HCT116 (cell line): Measurements from ENCODE around the gene PLK5. TPM values are rescaled to one million over a fixed set of nuclear protein-coding genes. Genes with fewer than 3 reads are reported as not detected.

Source experiments
- ATAC-seq: fragments of 200-7000 bp; cut with Tn5 transposase; 2 replicates; pipeline ENCODE4 v1.9.1; 2020; ENCODE audit warnings: mild to moderate bottlenecking, moderate library complexity
- BruUV-seq: library from RNA; stranded (reverse); fragments of 400-500 nt; replicated peaks from 2 replicates; lab custom pipeline; 2021; lab: Mats Ljungman, UMichigan
- CTCF ChIA-PET: fragments of 300-600 bp; sonication (Branson Sonifier 250); formaldehyde crosslinking; loops from one replicate; lab custom pipeline; 2021; ENCODE audit warnings: antibody characterized with exemption; lab: Charles Lee
- POLR2A ChIA-PET: fragments of 300-600, 350-600 bp; sonication (Branson Sonifier 250); formaldehyde crosslinking; loops from one replicate; lab custom pipeline; 2021; ENCODE audit warnings: antibody characterized with exemption; lab: Charles Lee
- RAD21 ChIA-PET, 2 experiments: fragments of 300-600 bp; sonication (Branson Sonifier 250); formaldehyde crosslinking; loops; one replicate each; lab custom pipeline; 2023; ENCODE audit warnings: low total read pairs in 2 of 2; ENCODE audit not compliant: uncharacterized antibody in 2 of 2, unreplicated experiment in 2 of 2, low non-redundant PET in 1 of 2; lab: Charles Lee
- DNase-seq: peaks from one replicate; pipeline ENCODE4 v3.0.0-alpha.2; 2010; ENCODE audit warnings: low read depth, low spot score
- H2AFZ ChIP-seq: fragments of 200-600 bp; shearing (Covaris generic), sonication (generic); 2 replicates; pipeline ENCODE4 v1.6.1; 2017; ENCODE audit warnings: low read depth, mixed run types, mixed read lengths, antibody characterized with exemption, low read length; ENCODE audit not compliant: poor library complexity, severe bottlenecking
- H3K27ac ChIP-seq: 2 replicates; pipeline ENCODE4 v1.5.1; 2012; ENCODE audit warnings: low read depth, low read length
- H3K27me3 ChIP-seq: fragments of 200-600 bp; sonication (generic); 2 replicates; pipeline ENCODE4 v1.6.1; 2016; ENCODE audit warnings: mixed run types, low read length, mixed read lengths; ENCODE audit not compliant: insufficient read depth
- H3K36me3 ChIP-seq, 2 experiments: fragments of 200-500 bp in 1 of 2; fragments of 200-600 bp in 1 of 2; sonication (Bioruptor generic) in 1 of 2; sonication (generic) in 1 of 2; 2 replicates each; pipeline versions ENCODE4 v1.5.1 to v1.6.1; 2014 to 2016; ENCODE audit warnings: low read length in 2 of 2, inconsistent platforms in 1 of 2, mixed read lengths in 1 of 2, mixed run types in 1 of 2; ENCODE audit not compliant: insufficient read depth in 2 of 2, control insufficient read depth in 1 of 2
- H3K4me1 ChIP-seq, 2 experiments: fragments of 200-600 bp in 1 of 2; sonication (generic) in 1 of 2; 2 replicates each; pipeline versions ENCODE4 v1.5.1 to v1.6.1; 2012 to 2017; ENCODE audit warnings: low read length in 2 of 2, inconsistent platforms in 1 of 2, mild to moderate bottlenecking in 1 of 2, mixed read lengths in 1 of 2, mixed run types in 1 of 2, moderate library complexity in 1 of 2; ENCODE audit not compliant: insufficient read depth in 2 of 2, control insufficient read depth in 1 of 2
- H3K4me2 ChIP-seq: fragments of 200-600 bp; sonication (generic); 2 replicates; pipeline ENCODE4 v1.6.1; 2017; ENCODE audit warnings: mixed run types, low read length, mixed read lengths
- H3K4me3 ChIP-seq, 2 experiments: fragments of 200-600 bp in 1 of 2; sonication (generic) in 1 of 2; replicated peaks in 1 of 2; 2 replicates each; pipeline ENCODE4 v1.5.1; 2011 to 2016; ENCODE audit warnings: low read length in 2 of 2, control low read depth in 1 of 2, low read depth in 1 of 2, mild to moderate bottlenecking in 1 of 2, mixed read lengths in 1 of 2, mixed run types in 1 of 2
- H3K79me2 ChIP-seq: fragments of 200-600 bp; sonication (generic); 2 replicates; pipeline ENCODE4 v1.6.1; 2017; ENCODE audit warnings: mild to moderate bottlenecking, mixed run types, low read length, moderate library complexity, mixed read lengths; ENCODE audit not compliant: insufficient read depth
- H3K9ac ChIP-seq: fragments of 200-600 bp; sonication (generic); 2 replicates; pipeline ENCODE4 v1.6.1; 2016; ENCODE audit warnings: low read length, mixed read lengths
- H3K9me2 ChIP-seq: fragments of 200-600 bp; sonication (generic), shearing (Covaris generic); 2 replicates; pipeline ENCODE4 v1.6.1; 2017; ENCODE audit warnings: mixed run types, mild to moderate bottlenecking, moderate library complexity; ENCODE audit not compliant: insufficient read depth
- H3K9me3 ChIP-seq, 2 experiments: fragments of 200-500 bp in 1 of 2; fragments of 200-600 bp in 1 of 2; sonication (Bioruptor generic) in 1 of 2; sonication (generic) in 1 of 2; 2 replicates each; pipeline ENCODE4 v1.6.1; 2014 to 2017; ENCODE audit warnings: low read length in 2 of 2, mixed read lengths in 2 of 2, inconsistent platforms in 1 of 2, low read depth in 1 of 2, mild to moderate bottlenecking in 1 of 2, mixed run types in 1 of 2, moderate library complexity in 1 of 2; ENCODE audit not compliant: control insufficient read depth in 1 of 2, insufficient read depth in 1 of 2
- H4K20me1 ChIP-seq: fragments of 200-600 bp; sonication (generic), shearing (Covaris generic); 2 replicates; pipeline ENCODE4 v1.6.1; 2017; ENCODE audit warnings: mixed run types, mild to moderate bottlenecking, moderate library complexity; ENCODE audit not compliant: insufficient read depth
- CEBPB ChIP-seq: IDR thresholded peaks from 2 replicates; pipeline ENCODE4 v1.6.1; 2012; ENCODE audit warnings: low read depth
- EGR1 ChIP-seq: IDR thresholded peaks from 2 replicates; pipeline ENCODE4 v1.6.1; 2012; ENCODE audit warnings: low read depth
- ELF1 ChIP-seq: IDR thresholded peaks from 2 replicates; pipeline ENCODE4 v1.6.1; 2012; ENCODE audit warnings: low read depth, borderline replicate concordance
- EZH2 ChIP-seq: fragments of 200-600 bp; sonication (generic); IDR thresholded peaks from 2 replicates; pipeline ENCODE4 v1.6.1; 2017; ENCODE audit warnings: antibody characterized with exemption, mixed run types
- POLR2A ChIP-seq: IDR thresholded peaks from 2 replicates; pipeline ENCODE4 v1.7.0; 2011; ENCODE audit warnings: borderline replicate concordance; ENCODE audit not compliant: insufficient read depth, insufficient read length; ENCODE audit errors: extremely low read depth
- POLR2AphosphoS5 ChIP-seq: IDR thresholded peaks from 2 replicates; pipeline ENCODE4 v1.6.1; 2011; ENCODE audit warnings: mild to moderate bottlenecking, low read depth, low read length, moderate library complexity
- SIN3A ChIP-seq: IDR thresholded peaks from 2 replicates; pipeline ENCODE4 v1.6.1; 2012; ENCODE audit warnings: low read depth
- SP1 ChIP-seq: IDR thresholded peaks from 2 replicates; pipeline ENCODE4 v1.6.1; 2012; ENCODE audit warnings: low read depth
- SRF ChIP-seq: IDR thresholded peaks from 2 replicates; pipeline ENCODE4 v1.6.1; 2012; ENCODE audit warnings: low read depth
- TCF7L2 ChIP-seq: IDR thresholded peaks from 2 replicates; pipeline ENCODE4 v1.7.0; 2011; ENCODE audit warnings: borderline replicate concordance, inconsistent platforms; ENCODE audit not compliant: insufficient read depth, insufficient read length; ENCODE audit errors: extremely low read depth
- YY1 ChIP-seq: IDR thresholded peaks from 2 replicates; pipeline ENCODE4 v1.6.1; 2011; ENCODE audit warnings: low read length, low read depth, moderate library complexity, mild to moderate bottlenecking; ENCODE audit not compliant: insufficient replicate concordance; ENCODE audit errors: extremely low read depth
- ZBTB33 ChIP-seq: IDR thresholded peaks from 2 replicates; pipeline ENCODE4 v1.6.1; 2011; ENCODE audit warnings: mild to moderate bottlenecking, low read length, moderate library complexity; ENCODE audit not compliant: insufficient replicate concordance; ENCODE audit errors: extremely low read depth
- ZFX ChIP-seq: fragments of 450-650 bp; IDR thresholded peaks from 2 replicates; pipeline ENCODE4 v1.6.1; 2017
- ZNF274 ChIP-seq: fragments of 200-500 bp; sonication (Bioruptor generic); IDR thresholded peaks from 2 replicates; pipeline ENCODE4 v1.6.1; 2014; ENCODE audit warnings: mild to moderate bottlenecking, low read depth, low read length, inconsistent platforms
- intact Hi-C: fragments of 100-400 bp; cut with micrococcal nuclease; formaldehyde crosslinking; loops from 2 replicates; pipeline ENCODE4 v1.10.0; 2022
- total RNA-seq: library from RNA; stranded (reverse); gene quantifications from one replicate; pipeline ENCODE4 v1.2.1, GENCODE V29; 2021; ENCODE audit not compliant: unreplicated experiment
- TF ChIP-seq, protein P1 (sequence below): IDR thresholded peaks from 2 replicates; pipeline ENCODE4 v1.6.1; 2012; ENCODE audit warnings: low read depth

The PLK5 gene
- total RNA-seq, 1 experiment from 2014 or later: not detected

GRCh38 chr19:1482361-1483130, 41.3 kb upstream of the PLK5 start:
- intact Hi-C loops: no loop called here
- ChIA-PET RAD21 (no interaction called here), POLR2A (no interaction called here), CTCF (interaction anchor here (0.8 kb wide), 1 partner anchor 8 kb away, joined by 3 read pairs; the partner anchor contains the start of gene REEP6)
- H4K20me1 ChIP-seq: no peaks in the 10 kb centered on the region
- H3K36me3 ChIP-seq: no peaks in the 10 kb centered on the region; a peak in 1 of 4 replicates
- no peaks in the 10 kb centered on the region for H3K9me2 ChIP-seq
- DNase-seq: no peak
- H3K4me2 ChIP-seq: no peak overlapping the region
- H3K9ac ChIP-seq: no peak overlapping the region
- peaks cover 2 to 15% of the 10 kb centered on the region in 2 experiments; a peak in 3 of 4 replicates for H3K4me1 ChIP-seq
- ATAC-seq: no peak
- no peaks in the 10 kb centered on the region for H3K27me3 ChIP-seq
- TF ChIP-seq TCF7L2: no peak
- TF ChIP-seq ZBTB33: no peak
- no peak for TF ChIP-seq POLR2AphosphoS5
- no peak for TF ChIP-seq YY1
- TF ChIP-seq ZFX: no peak
- no peak for TF ChIP-seq POLR2A
- no peak for TF ChIP-seq SIN3A
- no peak for TF ChIP-seq SP1
- TF ChIP-seq EZH2: no peak
- no peak for TF ChIP-seq ELF1
- no peak for TF ChIP-seq CEBPB
- TF ChIP-seq EGR1: no peak
- TF ChIP-seq ZNF274: no peak
- TF ChIP-seq, protein P1, sequence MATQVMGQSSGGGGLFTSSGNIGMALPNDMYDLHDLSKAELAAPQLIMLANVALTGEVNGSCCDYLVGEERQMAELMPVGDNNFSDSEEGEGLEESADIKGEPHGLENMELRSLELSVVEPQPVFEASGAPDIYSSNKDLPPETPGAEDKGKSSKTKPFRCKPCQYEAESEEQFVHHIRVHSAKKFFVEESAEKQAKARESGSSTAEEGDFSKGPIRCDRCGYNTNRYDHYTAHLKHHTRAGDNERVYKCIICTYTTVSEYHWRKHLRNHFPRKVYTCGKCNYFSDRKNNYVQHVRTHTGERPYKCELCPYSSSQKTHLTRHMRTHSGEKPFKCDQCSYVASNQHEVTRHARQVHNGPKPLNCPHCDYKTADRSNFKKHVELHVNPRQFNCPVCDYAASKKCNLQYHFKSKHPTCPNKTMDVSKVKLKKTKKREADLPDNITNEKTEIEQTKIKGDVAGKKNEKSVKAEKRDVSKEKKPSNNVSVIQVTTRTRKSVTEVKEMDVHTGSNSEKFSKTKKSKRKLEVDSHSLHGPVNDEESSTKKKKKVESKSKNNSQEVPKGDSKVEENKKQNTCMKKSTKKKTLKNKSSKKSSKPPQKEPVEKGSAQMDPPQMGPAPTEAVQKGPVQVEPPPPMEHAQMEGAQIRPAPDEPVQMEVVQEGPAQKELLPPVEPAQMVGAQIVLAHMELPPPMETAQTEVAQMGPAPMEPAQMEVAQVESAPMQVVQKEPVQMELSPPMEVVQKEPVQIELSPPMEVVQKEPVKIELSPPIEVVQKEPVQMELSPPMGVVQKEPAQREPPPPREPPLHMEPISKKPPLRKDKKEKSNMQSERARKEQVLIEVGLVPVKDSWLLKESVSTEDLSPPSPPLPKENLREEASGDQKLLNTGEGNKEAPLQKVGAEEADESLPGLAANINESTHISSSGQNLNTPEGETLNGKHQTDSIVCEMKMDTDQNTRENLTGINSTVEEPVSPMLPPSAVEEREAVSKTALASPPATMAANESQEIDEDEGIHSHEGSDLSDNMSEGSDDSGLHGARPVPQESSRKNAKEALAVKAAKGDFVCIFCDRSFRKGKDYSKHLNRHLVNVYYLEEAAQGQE: no peak
- no peak for TF ChIP-seq SRF
- H3K79me2 ChIP-seq: peaks cover 14% of the 10 kb centered on the region
- H3K9me3 ChIP-seq: no peaks in the 10 kb centered on the region
- no peak overlapping the region for H3K4me3 ChIP-seq
- no TSS peak for BruUV-seq
- no peak overlapping the region for H2AFZ ChIP-seq
- H3K27ac ChIP-seq: no peak overlapping the region
